ENCODE data around the gene ST8SIA6. TPM values are rescaled to one million over a fixed set of nuclear protein-coding genes. Genes with fewer than 3 reads are reported as not detected.

The ST8SIA6 gene
- total and polyA plus RNA-seq, 9 of the 15 experiments (the other 6 are each of a cell fraction or from before 2014, with no cell fraction given) = 0.69 to 6.7 (median 5.0) TPM

- TF ChIP-seq CHAMP1 (IDR thresholded peaks at IDR 0.05) (peak; percentile 74; the same call in 1 of the 2 replicates), MECOM (CRISPR knock-in tag; IDR thresholded peaks at IDR 0.05) (0 out of 2 replicates have a peak, but pooled peaks have one; percentile 28), CBX8 (IDR thresholded peaks at IDR 0.05; ENCODE audit: borderline replicate concordance, extremely low read depth, low read depth, low read length, poor library complexity, severe bottlenecking) (no peak), SOX6 (IDR thresholded peaks at IDR 0.05) (peak; percentile 71), PML (IDR thresholded peaks at IDR 0.05; ENCODE audit: low read length) (no peak), JUNB (CRISPR knock-in tag; conservative IDR thresholded peaks at IDR 0.05) (no peak)
These were observed 19.2 kb downstream of the ST8SIA6 start (continued) for GRCh38 chr10:17435187-17435586.

GRCh38 chr10:17432723-17433122 is 21.7 kb downstream of the ST8SIA6 start:
- peak overlapping the region; percentile 37; the same call in 2 of the 3 replicates for H3K27ac ChIP-seq (ENCODE audit: extremely low read depth, low read depth, low read length)
- ChIA-PET CTCF (ENCODE audit: low intra/inter-chr PET ratio) (no interaction called here), POLR2A (interaction anchor here (0.7 to 1.5 kb wide), 4 partner anchors 9 to 541 kb away, joined by 3 to 4 read pairs (median 3); no protein-coding TSS in a partner anchor)

More at GRCh38 chr10:17432723-17433122, 21.7 kb downstream of the ST8SIA6 start:
- H3K27me3 ChIP-seq (ENCODE audit: control insufficient read depth in 2 of 2, insufficient read depth in 2 of 2, low read length in 2 of 2) = no peaks in the 10 kb centered on the region
- BruUV-seq (replicated peaks) = no TSS peak
- WGBS (ENCODE audit: insufficient coverage, low coverage, missing lambda C conversion rate) = 53% methylated on average over 6 of the region's 6 CpGs
- H3K9ac ChIP-seq (ENCODE audit: insufficient read depth in 1 of 2, low read depth in 2 of 2, low read length in 2 of 2) = no peak overlapping the region
- no peak for FAIRE-seq
- no peak for ATAC-seq
- H2AFZ ChIP-seq (ENCODE audit: low read depth, low read length) = peak overlapping the region; percentile 70; the same call in 1 of the 2 replicates
- H3K4me1 ChIP-seq (replicated peaks in 1 of 2; ENCODE audit: control insufficient read depth in 2 of 2, insufficient read depth in 2 of 2, low read length in 2 of 2) = peaks cover 29 to 61% of the 10 kb centered on the region in 2 experiments
- no peak overlapping the region for H3K4me3 ChIP-seq
- peak overlapping the region; percentile 56; the same call in 1 of the 2 replicates for H3K4me2 ChIP-seq (ENCODE audit: insufficient read depth, low read length)
- in situ Hi-C loops (cut with MboI) = no loop called here
- H3K36me3 ChIP-seq (ENCODE audit: control insufficient read depth, insufficient read depth, low read length) = 0 out of 3 replicates have a peak, but pooled peaks cover 3% of the 10 kb centered on the region
- no peak for DNase-seq (ENCODE audit: extremely low read depth in 1 of 4, low spot score in 3 of 4)
- H3K79me2 ChIP-seq (ENCODE audit: control insufficient read depth, insufficient read depth, low read length) = peaks cover 7% of the 10 kb centered on the region; the same call in 1 of the 3 replicates
- H4K20me1 ChIP-seq (replicated peaks; ENCODE audit: control insufficient read depth, insufficient read depth, low read length) = no peaks in the 10 kb centered on the region
- no peak for TF ChIP-seq TARDBP (IDR thresholded peaks at IDR 0.05)
- TF ChIP-seq, protein P1, sequence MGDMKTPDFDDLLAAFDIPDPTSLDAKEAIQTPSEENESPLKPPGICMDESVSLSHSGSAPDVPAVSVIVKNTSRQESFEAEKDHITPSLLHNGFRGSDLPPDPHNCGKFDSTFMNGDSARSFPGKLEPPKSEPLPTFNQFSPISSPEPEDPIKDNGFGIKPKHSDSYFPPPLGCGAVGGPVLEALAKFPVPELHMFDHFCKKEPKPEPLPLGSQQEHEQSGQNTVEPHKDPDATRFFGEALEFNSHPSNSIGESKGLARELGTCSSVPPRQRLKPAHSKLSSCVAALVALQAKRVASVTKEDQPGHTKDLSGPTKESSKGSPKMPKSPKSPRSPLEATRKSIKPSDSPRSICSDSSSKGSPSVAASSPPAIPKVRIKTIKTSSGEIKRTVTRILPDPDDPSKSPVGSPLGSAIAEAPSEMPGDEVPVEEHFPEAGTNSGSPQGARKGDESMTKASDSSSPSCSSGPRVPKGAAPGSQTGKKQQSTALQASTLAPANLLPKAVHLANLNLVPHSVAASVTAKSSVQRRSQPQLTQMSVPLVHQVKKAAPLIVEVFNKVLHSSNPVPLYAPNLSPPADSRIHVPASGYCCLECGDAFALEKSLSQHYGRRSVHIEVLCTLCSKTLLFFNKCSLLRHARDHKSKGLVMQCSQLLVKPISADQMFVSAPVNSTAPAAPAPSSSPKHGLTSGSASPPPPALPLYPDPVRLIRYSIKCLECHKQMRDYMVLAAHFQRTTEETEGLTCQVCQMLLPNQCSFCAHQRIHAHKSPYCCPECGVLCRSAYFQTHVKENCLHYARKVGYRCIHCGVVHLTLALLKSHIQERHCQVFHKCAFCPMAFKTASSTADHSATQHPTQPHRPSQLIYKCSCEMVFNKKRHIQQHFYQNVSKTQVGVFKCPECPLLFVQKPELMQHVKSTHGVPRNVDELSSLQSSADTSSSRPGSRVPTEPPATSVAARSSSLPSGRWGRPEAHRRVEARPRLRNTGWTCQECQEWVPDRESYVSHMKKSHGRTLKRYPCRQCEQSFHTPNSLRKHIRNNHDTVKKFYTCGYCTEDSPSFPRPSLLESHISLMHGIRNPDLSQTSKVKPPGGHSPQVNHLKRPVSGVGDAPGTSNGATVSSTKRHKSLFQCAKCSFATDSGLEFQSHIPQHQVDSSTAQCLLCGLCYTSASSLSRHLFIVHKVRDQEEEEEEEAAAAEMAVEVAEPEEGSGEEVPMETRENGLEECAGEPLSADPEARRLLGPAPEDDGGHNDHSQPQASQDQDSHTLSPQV (IDR thresholded peaks at IDR 0.05) = 0 out of 2 replicates have a peak, but pooled peaks have one; percentile 5
- no peaks in the 10 kb centered on the region for H3K9me1 ChIP-seq (ENCODE audit: control insufficient read depth, insufficient read depth, low read length)
- intact Hi-C loops (cut with micrococcal nuclease) = loop anchor here (5.0 kb wide), 1 partner anchor 165 kb away; no protein-coding TSS in a partner anchor
- H3K9me3 ChIP-seq (replicated peaks; ENCODE audit: control insufficient read depth, insufficient read depth, low read depth, low read length) = no peaks in the 10 kb centered on the region

Data from K562 (cell line).